Inflammatory macrophage treated with lipopolysaccharide for 4 hours (primary cell): ENCODE data around the gene GOLGA8O.
A peak's percentile ranks its signal among the peaks of the same experiment; 100 is the strongest.
"Not testable (repeated sequence)": the region's sequence is repeated elsewhere in the genome, so short reads cannot be mapped to it uniquely, and the experiment has no call there.

Experiments used
- DNase-seq: peaks from one replicate; pipeline ENCODE4 v3.0.0-alpha.2; 2020

GOLGA8O gene, protein sequence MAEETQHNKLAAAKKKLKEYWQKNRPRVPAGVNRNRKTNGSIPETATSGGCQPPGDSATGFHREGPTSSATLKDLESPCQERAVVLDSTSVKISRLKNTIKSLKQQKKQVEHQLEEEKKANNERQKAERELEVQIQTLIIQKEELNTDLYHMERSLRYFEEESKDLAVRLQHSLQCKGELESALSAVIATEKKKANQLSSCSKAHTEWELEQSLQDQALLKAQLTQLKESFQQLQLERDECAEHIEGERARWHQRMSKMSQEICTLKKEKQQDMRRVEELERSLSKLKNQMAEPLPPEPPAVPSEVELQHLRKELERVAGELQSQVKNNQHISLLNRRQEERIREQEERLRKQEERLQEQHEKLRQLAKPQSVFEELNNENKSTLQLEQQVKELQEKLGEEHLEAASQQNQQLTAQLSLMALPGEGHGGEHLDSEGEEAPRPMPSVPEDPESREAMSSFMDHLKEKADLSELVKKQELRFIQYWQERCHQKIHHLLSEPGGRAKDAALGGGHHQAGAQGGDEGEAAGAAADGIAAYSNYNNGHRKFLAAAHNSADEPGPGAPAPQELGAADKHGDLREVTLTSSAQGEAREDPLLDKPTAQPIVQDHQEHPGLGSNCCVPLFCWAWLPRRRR

DNA sequence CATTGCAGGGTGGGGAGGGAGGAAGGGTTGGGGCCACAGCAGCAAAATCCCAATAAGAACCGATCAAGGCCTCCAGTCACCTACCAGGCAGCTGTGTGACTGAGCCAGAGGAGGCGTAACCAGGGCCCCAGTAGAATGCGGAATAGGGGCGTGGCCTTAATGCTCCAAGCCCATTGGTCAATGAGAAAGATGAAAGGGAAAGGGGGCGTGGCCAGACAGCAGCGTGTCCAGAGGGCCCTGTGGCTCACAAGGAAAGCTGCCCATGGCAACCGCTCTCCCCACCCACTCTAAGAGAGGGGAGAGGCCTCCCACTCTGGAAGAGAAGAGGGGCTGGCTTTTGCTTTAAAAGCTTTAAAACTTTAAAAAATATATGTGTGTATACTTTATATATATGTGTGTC is at the start of gene GOLGA8O:
Gene GOLGA8O (minus strand): TSS at position 101 of the 400 bp plus-strand sequence. CDS start 98 bp downstream, at position 3.
- DNase-seq, result not testable (repeated sequence)

DNA sequence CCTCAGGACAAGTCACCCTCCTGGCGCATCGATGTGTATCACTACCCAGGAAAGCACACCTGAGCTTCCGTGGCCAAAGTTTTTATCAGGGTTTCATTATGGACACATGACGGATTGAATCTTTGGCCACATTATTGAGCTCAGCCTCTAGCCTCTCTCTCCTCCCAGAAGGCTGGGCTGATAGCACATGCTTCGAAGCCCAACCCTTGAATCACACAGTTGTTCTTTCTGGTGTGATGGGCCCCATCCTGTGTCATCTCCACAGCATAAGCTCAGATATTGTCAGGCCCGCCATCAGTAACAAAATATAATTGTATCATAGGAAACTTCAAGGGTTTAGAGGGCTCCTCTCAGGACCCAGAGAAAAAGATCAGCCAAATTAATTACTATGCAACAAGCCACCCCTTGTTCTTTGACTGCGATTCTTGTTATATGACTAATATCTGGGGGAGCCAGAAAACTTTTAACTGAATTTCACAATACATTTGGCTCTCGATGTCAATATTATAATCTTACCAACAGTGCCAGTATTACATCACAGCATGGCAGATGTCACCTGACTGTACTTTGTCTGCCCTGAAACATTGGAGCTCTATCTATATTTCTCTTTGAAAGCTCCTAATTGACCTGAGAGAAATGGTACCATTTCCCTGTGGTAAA is 48.8 kb upstream of the GOLGA8O start:
- DNase-seq, result not testable (repeated sequence)

DNA sequence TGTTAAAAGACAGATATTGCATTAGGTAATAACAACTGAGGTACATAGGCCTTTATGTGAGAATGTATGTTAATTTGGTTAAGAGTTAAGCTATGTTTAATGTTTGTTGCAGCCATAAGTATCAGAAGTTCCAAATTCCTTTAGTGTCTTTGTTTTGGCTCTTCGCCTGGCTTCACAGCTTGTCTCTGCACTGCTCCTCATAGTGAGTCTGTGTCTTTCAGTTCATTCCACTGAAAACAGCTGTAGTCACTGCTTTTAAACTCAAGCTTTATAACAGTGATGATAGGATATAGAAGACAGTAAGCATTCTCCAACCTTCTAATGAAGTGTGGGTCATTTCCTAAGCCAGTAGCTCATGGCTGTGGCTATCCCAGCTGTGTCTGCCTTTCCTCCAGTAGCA is 47.5 kb upstream of the GOLGA8O start:
- not testable (repeated sequence) for DNase-seq

DNA sequence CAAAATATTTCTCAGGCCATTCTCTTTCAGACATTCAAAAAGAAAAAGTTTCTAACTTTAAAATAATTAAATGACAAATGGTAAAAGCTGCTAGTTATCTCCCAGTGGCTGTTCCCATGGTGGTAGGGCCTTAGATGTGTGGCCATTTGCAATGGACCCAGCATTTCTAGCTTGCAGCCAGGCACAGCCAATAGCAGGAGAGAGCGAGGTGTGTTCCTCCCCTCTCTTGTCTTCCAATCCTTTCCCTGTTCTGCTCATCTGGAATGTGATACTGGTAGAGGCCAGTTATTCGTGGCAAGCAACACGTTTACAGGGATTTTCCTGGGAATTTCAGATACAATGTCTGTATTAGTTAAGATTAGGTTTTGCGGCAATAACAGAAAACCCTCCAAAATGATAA is 37.3 kb upstream of the GOLGA8O start:
- DNase-seq, result not testable (repeated sequence)

DNA sequence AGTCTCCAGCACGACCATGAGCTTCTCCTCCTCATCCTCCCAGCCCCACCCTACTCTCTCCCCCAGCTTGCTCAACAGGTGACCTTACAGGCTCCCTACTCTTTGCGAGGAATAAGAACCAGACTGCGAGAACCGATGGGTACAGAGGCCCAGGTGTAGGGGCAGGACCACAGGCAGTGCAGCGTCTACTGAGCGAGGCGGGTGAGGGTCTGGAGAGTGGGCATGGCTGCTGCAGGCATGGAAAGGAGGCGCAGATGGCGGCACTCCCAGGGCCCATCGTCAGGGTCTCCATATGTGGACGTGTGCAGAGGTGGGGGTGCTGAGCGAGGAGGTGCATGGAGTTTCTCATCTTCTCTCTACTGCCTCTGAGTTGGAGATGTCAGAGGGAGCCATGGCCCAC is 31.0 kb upstream of the GOLGA8O start:
- DNase-seq, result not testable (repeated sequence)

DNA sequence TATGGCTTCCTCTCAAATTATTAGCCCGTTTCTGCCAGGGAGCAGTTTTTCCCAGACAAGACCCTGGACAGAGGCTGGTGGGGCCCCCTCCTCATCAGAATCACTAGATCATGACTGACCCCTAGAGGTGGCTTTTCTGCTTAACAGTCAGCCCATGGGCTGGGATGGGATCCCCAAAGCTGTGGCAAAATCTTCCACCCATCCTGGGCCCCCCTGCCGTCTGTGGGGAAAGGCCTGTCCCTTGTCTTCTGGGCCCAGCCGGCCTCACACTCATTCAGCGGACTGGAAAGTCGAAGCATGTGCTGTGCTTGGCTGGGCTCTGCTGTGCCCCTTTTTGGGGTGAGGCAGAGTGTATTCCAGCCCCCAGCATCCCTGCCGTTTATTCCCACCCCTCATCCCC is 27.9 kb upstream of the GOLGA8O start:
- not testable (repeated sequence) for DNase-seq

DNA sequence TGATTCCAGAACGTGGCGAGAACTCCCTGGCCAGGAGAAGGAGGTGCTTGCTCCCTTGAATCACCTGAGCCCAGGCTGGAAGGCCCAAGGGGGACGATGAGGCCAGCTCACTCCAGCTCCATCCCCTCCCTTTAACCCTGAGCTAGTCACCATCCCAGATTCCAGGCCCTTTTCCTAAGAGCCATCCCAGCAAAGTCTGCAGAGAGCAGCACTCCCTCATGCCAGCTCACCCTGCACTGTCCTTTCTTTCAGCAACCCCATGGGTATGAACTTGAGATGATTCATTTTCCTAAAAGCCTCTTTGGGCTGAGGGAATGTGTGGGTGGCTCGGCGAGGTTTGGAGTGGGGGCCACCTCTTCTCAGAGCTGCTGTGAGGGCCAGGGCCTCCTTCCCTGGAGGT is 26.2 kb upstream of the GOLGA8O start:
- not testable (repeated sequence) for DNase-seq

DNA sequence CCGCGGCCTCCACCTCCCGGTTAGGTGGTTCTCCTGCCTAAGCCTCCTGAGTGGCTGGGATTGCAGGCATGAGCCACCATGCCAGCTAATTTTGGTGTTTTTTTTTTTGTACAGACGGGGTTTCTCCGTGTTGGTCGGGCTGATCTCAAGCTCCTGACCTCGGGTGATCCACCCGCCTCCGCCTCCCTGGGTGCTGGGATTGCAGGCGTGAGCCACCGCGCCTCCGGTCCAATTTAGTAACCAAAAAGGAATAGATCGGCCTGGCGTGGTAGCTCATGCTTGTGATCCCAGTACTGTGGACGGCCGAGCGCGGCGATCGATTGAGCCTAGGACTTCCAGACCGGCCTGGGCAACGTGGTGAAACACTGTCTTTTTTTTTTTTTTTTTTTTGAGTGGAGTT is 12.6 kb upstream of the GOLGA8O start:
- DNase-seq, result not testable (repeated sequence)

DNA sequence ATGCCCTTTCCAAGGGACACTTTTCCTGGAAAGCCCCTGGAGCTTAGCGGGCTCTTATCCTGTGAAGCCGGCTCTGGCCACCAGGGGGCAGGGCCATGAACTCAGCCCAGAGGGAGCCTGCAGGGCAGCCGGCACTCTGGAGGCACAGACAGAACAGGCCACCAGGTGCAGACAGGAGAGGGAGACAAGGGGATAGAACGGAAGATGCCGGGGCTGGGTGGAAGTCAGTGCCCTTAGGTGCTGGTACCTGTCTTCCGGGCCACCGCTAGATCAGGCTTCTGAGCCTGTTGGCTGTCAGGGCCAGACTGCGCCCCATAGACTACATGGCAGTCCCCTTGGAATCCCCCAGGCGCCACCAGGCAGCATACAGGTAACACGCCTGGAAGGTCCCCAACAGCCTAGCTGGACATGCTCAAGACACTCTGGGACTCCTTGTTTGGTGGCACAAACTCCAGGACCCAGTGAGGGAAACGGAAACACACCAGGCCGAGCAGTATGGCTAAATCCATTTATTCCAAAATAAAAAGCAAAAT is 14.9 kb downstream of the GOLGA8O start:
- DNase-seq, result not testable (repeated sequence)

DNA sequence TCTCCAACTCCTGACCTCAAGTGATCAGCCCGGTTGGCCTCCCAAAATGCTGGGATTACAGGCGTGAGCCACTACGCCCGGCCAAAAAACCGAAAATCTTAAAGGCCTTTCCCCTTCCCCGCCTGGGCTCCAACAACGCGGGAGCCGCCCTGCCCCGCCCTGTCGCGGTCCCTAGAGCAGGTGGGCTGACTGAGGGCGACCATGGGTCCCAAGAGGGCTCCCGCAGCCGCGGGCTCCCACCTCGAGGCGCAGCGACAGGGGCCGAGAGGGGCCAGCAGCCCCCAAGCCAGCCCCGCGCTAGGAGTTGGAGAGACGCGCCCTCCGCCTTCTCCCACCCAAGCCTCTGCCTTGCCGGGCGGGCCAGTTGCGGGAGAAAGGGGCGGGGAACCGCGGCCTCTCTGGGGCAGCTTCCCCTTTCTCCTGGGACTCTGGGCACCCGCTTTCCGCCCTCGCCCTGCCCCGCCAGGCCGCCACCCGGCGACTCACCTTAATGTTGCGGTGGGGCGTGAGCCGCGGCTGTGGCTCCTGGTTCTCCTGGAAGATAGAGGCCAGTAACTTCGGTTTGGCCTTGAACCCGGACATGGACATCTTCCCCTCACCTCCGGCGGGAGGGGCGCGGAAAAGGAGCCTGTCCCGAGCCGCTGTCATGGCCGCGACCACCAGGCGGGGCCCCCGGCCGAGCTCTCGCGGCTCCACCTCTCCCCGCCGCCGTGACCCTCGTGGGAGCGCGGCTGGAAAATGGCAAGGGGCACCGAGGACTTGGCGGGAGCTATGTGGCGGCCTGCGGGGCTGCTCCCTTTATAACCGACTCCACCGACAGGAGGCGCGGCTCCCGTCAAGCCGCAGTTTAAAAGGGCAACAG is 21.1 kb downstream of the GOLGA8O start:
- DNase-seq, result not testable (repeated sequence)

DNA sequence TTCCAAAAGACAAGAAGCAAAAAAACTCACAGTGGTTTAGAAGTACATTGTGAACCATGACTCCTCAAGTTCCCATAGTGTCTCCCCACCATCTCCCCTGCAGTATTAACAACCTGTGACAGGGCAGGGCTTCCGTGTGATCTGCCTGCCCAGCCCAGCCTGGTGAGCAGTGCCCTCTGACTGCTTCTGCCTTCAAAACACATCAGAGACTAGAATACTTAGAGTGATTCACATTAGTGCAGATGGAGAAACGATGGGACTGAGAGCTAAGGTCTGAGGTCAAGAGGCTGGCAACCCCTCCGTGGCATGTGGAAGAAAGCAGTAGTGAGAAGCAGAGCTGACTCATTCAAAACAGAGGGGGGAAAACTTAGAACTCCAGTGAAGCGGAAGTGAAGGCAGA is 27.8 kb downstream of the GOLGA8O start:
- not testable (repeated sequence) for DNase-seq

DNA sequence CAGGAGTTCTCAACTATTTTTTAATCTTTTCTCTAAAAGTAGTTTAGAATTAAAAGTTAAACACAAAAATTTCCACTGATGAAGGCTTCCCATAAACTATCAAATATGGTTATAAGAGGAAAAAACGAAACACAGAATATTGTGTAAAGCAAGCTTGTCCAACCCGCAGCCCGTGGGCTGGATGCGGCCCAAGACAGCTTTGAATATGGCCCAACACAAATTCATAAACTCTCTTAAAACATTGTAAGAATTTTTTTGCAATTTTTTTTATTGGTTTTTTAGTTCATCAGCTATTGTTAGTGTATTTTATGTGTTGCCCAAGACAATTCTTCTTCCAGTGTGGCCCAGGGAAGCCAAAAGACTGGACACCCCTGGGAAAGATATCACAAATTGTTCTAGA is 28.9 kb downstream of the GOLGA8O start:
- DNase-seq, result peak; percentile 1

DNA sequence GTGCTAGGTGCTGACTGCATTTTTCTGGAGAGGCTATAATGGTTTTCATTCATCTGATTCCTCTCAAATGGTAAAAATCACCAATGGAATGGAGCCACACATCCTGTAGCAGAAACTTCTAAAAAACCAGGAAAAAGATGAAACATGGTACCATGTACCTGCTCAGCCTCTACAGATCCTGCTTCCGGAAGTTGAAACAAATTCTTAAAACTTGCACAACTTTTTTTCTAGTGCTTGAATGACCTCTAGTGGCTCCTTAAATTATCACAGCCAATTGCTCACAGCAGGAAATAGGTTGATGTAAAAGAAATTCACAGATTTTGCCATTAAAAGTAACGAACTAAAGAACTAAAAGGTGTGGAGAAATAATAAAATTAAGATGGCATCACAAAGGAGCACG is 47.5 kb downstream of the GOLGA8O start:
- DNase-seq, result not testable (repeated sequence)

DNA sequence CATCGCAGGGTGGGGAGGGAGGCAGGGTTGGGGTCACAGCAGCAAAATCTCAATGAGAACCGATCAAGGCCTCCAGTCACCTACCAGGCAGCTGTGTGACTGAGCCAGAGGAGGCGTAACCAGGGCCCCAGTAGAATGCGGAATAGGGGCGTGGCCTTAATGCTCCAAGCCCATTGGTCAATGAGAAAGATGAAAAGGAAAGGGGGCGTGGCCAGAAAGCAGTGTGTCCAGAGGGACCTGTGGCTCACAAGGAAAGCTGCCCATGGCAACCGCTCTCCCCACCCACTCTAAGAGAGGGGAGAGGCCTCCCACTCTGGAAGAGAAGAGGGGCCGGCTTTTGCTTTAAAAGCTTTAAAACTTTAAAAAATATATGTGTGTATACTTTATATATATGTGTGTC is 52.2 kb downstream of the GOLGA8O start, which contains the start of gene GOLGA8K:
Gene GOLGA8K (minus strand): TSS at position 101 of the 400 bp plus-strand sequence. CDS start 98 bp downstream, at position 3.
- not testable (repeated sequence) for DNase-seq

DNA sequence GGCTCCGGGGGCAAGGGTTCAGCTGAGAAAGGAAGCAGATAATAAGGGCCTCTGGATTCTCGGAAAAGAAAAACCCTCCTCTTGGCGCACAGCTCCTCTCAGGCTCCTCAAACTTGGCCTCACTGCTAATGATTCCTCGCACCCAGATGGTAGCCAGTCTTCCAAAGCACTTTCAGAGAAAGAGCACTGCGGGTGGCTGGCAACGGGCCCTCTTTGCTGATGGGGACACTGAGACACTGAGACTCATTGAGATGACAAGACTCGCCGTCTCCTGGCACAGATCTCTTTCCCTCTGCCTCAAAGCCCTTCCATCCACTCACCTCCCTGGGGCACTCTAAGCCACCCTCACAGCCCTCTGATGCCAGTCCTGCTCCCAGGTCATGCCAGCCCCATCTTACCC is 58.9 kb downstream of the GOLGA8O start:
- DNase-seq, result not testable (repeated sequence)
